Fibroblast of pulmonary artery (primary cell): ENCODE data around the gene SMAD9.

ENCODE experiments used
- DNase-seq: peaks from one replicate; pipeline ENCODE4 v3.0.0-alpha.2; 2010; ENCODE audit warnings: low read depth
- H3K4me3 ChIP-seq: replicated peaks from 2 replicates; pipeline ENCODE4 v1.5.1; 2011; ENCODE audit warnings: low read depth, mild to moderate bottlenecking, control low read depth, low read length, moderate library complexity
- CTCF ChIP-seq: IDR thresholded peaks from 2 replicates; pipeline ENCODE4 v1.5.1; 2011; ENCODE audit warnings: mild to moderate bottlenecking, control low read depth, low read length, inconsistent platforms; ENCODE audit errors: missing control alignments

The SMAD9 gene

DNA sequence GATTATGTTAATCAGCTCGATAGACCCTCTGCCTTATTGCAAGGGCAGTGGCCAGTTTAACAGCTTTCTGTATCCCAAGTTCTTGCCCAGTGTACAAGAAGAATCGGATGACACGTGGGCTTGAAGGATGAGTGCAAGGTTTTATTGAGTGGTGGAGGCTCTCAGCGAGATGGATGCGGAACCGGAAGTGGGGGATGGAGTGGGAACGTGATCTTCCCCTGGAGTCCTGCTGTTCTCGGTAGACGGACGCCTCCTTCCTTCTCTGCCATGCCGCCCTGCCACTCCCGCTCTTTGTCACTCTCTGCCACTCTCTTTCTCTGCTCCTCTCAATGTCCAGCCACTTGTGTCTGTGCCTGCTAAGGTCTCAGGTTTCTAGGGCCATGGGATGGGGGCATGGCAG lies 80.1 kb downstream of the SMAD9 start:
- H3K4me3 ChIP-seq: no peak overlapping the region
- no peak for TF ChIP-seq CTCF
- DNase-seq: no peak

DNA sequence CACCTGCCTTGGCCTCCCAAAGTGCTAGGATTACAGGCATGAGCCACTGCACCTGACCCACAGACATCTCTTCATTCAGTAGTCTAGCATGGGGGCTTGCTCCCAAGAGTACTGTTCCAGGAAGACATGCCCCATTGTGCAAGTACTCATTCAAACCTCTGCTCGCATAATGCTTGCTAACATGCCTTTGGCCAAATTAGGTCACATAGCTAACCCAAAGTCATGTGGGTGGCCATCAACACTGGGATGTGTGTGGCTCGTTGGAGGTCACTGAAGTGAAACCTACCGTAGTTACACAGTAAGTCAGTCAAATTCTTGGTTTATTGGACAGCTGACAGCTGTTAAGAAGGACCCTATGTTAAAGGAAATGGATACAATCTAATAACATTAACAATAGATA lies 80.8 kb downstream of the SMAD9 start:
- no peak for TF ChIP-seq CTCF
- DNase-seq: no peak
- H3K4me3 ChIP-seq: no peak overlapping the region

DNA sequence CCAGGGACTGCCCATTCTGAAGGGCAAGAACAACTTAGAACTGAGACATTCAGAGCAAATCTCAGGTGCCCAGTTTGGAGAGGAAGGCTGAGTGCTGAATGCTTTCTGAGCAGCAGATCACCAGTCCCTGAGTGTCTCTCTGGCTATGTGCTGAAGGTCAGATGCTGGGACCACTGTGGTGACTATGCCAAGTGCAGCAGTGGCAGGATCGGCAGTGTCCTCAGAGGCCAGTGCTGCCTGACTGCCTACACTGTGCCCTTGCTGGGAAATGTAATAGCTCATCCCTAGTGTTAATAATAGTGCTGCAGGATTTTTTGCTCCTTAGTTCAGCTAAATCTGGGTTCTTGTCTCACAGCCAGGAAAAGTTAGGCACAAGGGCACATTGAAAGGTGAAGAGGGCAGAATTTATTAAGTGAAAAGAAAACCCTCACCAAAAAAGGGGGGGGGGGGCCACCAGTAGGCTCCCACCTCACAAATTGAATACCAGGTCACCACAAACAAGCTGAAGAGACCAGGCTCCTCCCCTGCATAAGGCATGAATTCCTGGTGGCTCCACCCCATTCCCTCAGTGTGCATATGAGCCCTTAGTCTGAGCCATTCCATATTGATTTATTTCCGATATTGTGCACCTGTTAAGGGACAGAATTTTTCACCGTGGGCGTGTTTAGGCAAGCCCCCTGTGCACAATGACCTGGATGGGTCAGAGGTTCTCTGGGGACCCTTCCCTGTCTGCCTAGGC lies 82.5 kb downstream of the SMAD9 start:
- no peak for TF ChIP-seq CTCF
- DNase-seq: no peak
- no peak overlapping the region for H3K4me3 ChIP-seq

GRCh38 chr13:36834299-36834698 lies 85.7 kb downstream of the SMAD9 start:
- no peak for DNase-seq
- no peak for TF ChIP-seq CTCF
- no peak overlapping the region for H3K4me3 ChIP-seq

GRCh38 chr13:36831291-36831690 lies 88.7 kb downstream of the SMAD9 start:
- H3K4me3 ChIP-seq: no peak overlapping the region
- no peak for DNase-seq
- TF ChIP-seq CTCF: no peak

- DNase-seq: no peak
- H3K4me3 ChIP-seq: no peak overlapping the region
- no peak for TF ChIP-seq CTCF
Measured at GRCh38 chr13:36829753-36830152, 90.3 kb downstream of the SMAD9 start.

GRCh38 chr13:36822785-36823184 lies 97.3 kb downstream of the SMAD9 start:
- H3K4me3 ChIP-seq: no peak overlapping the region
- no peak for TF ChIP-seq CTCF
- no peak for DNase-seq
